Nephron (organoid): ENCODE measurements around the gene HAND1.

ENCODE experiments used
- H3K27ac Mint-ChIP-seq, 3 experiments: 2 replicates each; pipeline ENCODE4 v1.8.0; 2020; ENCODE audit warnings: mixed read lengths in 3 of 3, mild to moderate bottlenecking in 2 of 3, moderate library complexity in 1 of 3
- H3K27me3 Mint-ChIP-seq: 2 replicates; pipeline ENCODE4 v1.8.0; 2021; ENCODE audit warnings: low read depth, mild to moderate bottlenecking, moderate library complexity, mixed read lengths
- H3K36me3 Mint-ChIP-seq: 2 replicates; pipeline ENCODE4 v1.8.0; 2020; ENCODE audit warnings: low read depth, mixed read lengths
- H3K4me1 Mint-ChIP-seq: 2 replicates; pipeline ENCODE4 v1.8.0; 2020; ENCODE audit warnings: mixed read lengths
- H3K4me3 Mint-ChIP-seq, 3 experiments: 2 replicates each; pipeline ENCODE4 v1.8.0; 2020; ENCODE audit warnings: mild to moderate bottlenecking in 3 of 3, mixed read lengths in 3 of 3, moderate library complexity in 2 of 3
- H3K9me3 Mint-ChIP-seq: 2 replicates; pipeline ENCODE4 v1.8.0; 2020; ENCODE audit warnings: mixed read lengths
- TF ChIP-seq, protein P1 (sequence below), 3 experiments: fragments of 200-600 bp; sonication (generic); IDR thresholded peaks; one replicate each; pipeline ENCODE4 v1.5.0; 2021; ENCODE audit warnings: antibody characterized with exemption in 3 of 3; ENCODE audit not compliant: unreplicated experiment in 3 of 3

HAND1 gene

DNA sequence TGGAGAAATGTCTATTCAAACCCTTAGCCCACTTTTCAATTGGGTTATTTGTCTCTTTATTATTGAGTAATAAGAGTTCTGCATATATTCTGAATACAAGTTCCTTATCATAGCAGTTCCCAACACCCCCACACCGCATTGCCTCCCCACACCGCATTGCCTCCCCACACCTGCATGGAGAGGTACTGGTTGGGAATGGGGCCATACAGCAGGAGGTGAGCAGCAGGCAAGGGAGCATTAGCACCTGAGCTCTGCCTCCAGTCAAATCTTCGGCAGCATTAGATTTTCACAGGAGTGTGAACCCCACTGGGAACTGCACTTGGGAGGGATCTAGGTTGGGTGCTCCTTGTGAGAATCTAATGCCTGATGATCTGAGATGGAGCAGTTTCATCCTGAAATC, 42.8 kb downstream of the HAND1 start:
- Mint-ChIP-seq H3K9me3 (no peaks in the 10 kb centered on the region), H3K4me1 (no peaks in the 10 kb centered on the region), H3K4me3 (no peak overlapping the region), H3K27me3 (no peaks in the 10 kb centered on the region), H3K36me3 (peaks cover 50% of the 10 kb centered on the region), H3K27ac (no peak overlapping the region)
- TF ChIP-seq, protein P1, sequence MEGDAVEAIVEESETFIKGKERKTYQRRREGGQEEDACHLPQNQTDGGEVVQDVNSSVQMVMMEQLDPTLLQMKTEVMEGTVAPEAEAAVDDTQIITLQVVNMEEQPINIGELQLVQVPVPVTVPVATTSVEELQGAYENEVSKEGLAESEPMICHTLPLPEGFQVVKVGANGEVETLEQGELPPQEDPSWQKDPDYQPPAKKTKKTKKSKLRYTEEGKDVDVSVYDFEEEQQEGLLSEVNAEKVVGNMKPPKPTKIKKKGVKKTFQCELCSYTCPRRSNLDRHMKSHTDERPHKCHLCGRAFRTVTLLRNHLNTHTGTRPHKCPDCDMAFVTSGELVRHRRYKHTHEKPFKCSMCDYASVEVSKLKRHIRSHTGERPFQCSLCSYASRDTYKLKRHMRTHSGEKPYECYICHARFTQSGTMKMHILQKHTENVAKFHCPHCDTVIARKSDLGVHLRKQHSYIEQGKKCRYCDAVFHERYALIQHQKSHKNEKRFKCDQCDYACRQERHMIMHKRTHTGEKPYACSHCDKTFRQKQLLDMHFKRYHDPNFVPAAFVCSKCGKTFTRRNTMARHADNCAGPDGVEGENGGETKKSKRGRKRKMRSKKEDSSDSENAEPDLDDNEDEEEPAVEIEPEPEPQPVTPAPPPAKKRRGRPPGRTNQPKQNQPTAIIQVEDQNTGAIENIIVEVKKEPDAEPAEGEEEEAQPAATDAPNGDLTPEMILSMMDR (IDR thresholded peaks at IDR 0.05; ENCODE audit: unreplicated experiment in 3 of 3), result no peak

DNA sequence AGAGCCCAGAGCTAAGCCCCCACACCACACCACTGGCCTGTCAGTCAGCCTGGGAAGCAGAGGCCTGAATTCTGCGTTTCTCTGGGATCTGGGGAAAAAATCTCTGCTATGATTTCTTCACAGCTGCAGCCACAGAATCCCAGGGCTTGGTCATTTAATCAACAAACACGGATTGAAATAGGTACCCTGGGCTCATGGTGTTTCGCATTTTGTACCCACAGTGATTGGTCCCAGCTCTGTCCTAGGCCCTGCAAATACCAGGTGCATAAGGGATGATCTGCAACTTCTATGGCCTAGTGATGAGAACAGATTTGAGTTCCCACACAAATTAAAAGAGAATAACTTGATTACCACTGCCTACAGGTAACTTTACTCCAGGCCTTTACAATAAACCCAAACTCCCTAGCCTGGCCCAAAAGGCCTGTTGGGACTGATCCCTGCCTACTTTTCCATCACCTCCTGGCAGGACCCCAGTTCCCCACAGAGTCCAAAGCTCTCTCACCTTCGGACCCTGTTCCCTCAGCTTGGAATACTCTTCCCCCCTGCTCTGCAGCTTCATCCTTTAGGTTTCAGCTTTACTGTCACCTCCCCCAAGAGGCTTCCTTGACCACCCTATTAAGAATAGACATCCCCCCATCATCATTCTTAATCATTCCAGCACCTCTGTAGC, 46.9 kb downstream of the HAND1 start:
- Mint-ChIP-seq H3K27me3 (no peaks in the 10 kb centered on the region), H3K27ac (no peak overlapping the region), H3K4me3 (no peak overlapping the region), H3K36me3 (peaks cover 22% of the 10 kb centered on the region), H3K4me1 (no peaks in the 10 kb centered on the region), H3K9me3 (no peaks in the 10 kb centered on the region)
- TF ChIP-seq, protein P1 (IDR thresholded peaks at IDR 0.05; ENCODE audit: unreplicated experiment in 3 of 3), result no peak

DNA sequence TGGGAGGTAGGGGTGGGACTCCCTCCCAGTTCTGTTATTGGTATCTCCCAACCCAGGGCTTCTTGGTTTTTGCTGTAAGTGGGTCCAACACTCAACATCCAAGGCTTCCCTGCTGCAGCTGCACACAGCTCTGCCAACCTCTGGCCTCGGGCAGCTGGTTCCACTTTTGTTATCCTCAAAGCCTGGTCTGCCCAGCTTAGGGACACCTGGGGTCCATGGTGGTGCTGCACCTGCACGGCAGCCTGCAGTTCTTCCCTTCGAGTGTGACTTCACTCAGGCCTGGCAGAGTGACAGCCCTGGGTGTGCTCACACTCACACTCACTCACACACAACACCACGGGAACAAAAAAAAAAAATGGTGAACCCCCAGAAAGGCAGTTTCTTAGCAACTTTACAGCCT, 47.6 kb downstream of the HAND1 start:
- Mint-ChIP-seq H3K4me1 (no peaks in the 10 kb centered on the region), H3K27ac (no peak overlapping the region), H3K4me3 (no peak overlapping the region), H3K36me3 (peaks cover 16% of the 10 kb centered on the region), H3K27me3 (no peaks in the 10 kb centered on the region), H3K9me3 (no peaks in the 10 kb centered on the region)
- TF ChIP-seq, protein P1 (IDR thresholded peaks at IDR 0.05; ENCODE audit: unreplicated experiment in 3 of 3), result no peak

DNA sequence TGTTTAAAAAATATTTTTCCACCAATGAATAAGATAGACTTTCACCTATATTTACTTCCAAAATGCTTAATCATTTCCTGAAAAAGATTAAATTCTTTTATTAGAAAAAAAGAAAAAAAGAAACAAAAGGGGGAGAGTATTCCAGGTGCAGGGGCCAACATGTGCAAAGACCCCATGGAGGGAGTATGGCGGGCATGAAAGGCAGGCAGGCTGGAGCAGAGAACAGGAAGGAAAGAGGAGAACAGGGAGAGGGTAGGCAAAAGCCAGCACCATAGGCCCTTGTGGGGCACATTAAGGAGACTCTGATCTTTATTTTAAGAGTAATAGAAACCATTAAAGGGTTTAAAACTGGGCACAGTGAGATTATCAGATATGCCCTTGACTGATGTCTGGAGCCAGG, 48.7 kb downstream of the HAND1 start:
- Mint-ChIP-seq H3K4me1 (no peaks in the 10 kb centered on the region), H3K9me3 (no peaks in the 10 kb centered on the region)

DNA sequence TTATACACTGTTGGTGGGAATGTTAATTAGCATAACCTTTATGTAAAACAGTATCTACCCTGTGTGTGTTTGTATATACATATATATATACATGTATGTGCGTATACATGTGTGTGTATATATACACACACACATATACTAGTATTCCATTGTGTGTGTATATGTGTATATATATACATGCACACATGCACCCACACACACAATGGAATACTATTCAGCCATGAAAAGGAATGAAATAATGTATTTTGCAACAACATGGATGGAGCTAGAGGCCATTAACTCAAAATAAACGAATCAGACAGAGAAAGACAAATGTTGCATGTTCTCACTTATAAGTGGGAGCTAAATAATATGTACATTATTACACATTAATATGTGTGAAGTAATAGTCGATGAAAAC, 49.8 kb downstream of the HAND1 start:
- no peaks in the 10 kb centered on the region for H3K27me3 Mint-ChIP-seq
- TF ChIP-seq, protein P1 (IDR thresholded peaks at IDR 0.05; ENCODE audit: unreplicated experiment in 3 of 3), result no peak
- no peaks in the 10 kb centered on the region for H3K4me1 Mint-ChIP-seq
- H3K36me3 Mint-ChIP-seq, result peaks cover 11% of the 10 kb centered on the region
- peaks cover 7% of the 10 kb centered on the region for H3K9me3 Mint-ChIP-seq
- no peak overlapping the region for H3K27ac Mint-ChIP-seq
- no peak overlapping the region for H3K4me3 Mint-ChIP-seq

More for the DNA sequence above, 48.7 kb downstream of the HAND1 start:
- H3K27ac Mint-ChIP-seq, result no peak overlapping the region
- no peaks in the 10 kb centered on the region for H3K27me3 Mint-ChIP-seq
- H3K4me3 Mint-ChIP-seq, result no peak overlapping the region
- H3K36me3 Mint-ChIP-seq, result peaks cover 10% of the 10 kb centered on the region
- TF ChIP-seq, protein P1 (IDR thresholded peaks at IDR 0.05; ENCODE audit: unreplicated experiment in 3 of 3), result no peak
